Activated T-cell treated with anti-CD3 and anti-CD28 coated beads, Interleukin-2, amount 50 U/mL, for 72 hours (primary cell): ENCODE measurements around the gene AKAP13. TPM values are rescaled to one million over a fixed set of nuclear protein-coding genes. Genes with fewer than 3 reads are reported as not detected.
A peak's percentile ranks its signal among the peaks of the same experiment; 100 is the strongest.
"Not testable (repeated sequence)": the region's sequence is repeated elsewhere in the genome, so short reads cannot be mapped to it uniquely, and the experiment has no call there.

Experiments used
- ATAC-seq, 2 donors: fragments of 150-1000 bp; cut with Tn5 transposase; replicated peaks in 1 of 2; 2 replicates each; pipeline ENCODE4 v1.10.0; 2021; ENCODE audit warnings: moderate library complexity in 2 of 2, mild to moderate bottlenecking in 1 of 2
- DNase-seq, 2 donors: peaks; one replicate each; pipeline ENCODE4 v3.0.0; 2021 to 2022; ENCODE audit warnings: mixed read lengths in 1 of 2
- H3K27ac Mint-ChIP-seq: one replicate; pipeline ENCODE4 v1.8.0; 2022; ENCODE audit warnings: mild to moderate bottlenecking, moderate library complexity, mixed read lengths
- H3K27me3 Mint-ChIP-seq: one replicate; pipeline ENCODE4 v1.8.0; 2022; ENCODE audit warnings: low read depth, mixed read lengths
- H3K36me3 Mint-ChIP-seq, 2 donors: one replicate each; pipeline ENCODE4 v1.8.0; 2022; ENCODE audit warnings: mixed read lengths in 2 of 2, mild to moderate bottlenecking in 1 of 2; ENCODE audit not compliant: insufficient read depth in 2 of 2
- H3K4me1 Mint-ChIP-seq: one replicate; pipeline ENCODE4 v1.8.0; 2022; ENCODE audit warnings: low read depth, mixed read lengths
- H3K4me3 Mint-ChIP-seq, 2 donors: one replicate each; pipeline ENCODE4 v1.8.0; 2022; ENCODE audit warnings: mild to moderate bottlenecking in 2 of 2, mixed read lengths in 2 of 2, moderate library complexity in 2 of 2
- H3K9me3 Mint-ChIP-seq, 2 donors: one replicate each; pipeline ENCODE4 v1.8.0; 2022; ENCODE audit warnings: mixed read lengths in 2 of 2
- total RNA-seq, 2 donors: library from RNA; stranded (reverse); gene quantifications; one replicate each; pipeline ENCODE4 v1.2.3, GENCODE V29; 2022

The AKAP13 gene
- total RNA-seq, 2 donors from 2014 or later: 134 to 185 TPM

DNA sequence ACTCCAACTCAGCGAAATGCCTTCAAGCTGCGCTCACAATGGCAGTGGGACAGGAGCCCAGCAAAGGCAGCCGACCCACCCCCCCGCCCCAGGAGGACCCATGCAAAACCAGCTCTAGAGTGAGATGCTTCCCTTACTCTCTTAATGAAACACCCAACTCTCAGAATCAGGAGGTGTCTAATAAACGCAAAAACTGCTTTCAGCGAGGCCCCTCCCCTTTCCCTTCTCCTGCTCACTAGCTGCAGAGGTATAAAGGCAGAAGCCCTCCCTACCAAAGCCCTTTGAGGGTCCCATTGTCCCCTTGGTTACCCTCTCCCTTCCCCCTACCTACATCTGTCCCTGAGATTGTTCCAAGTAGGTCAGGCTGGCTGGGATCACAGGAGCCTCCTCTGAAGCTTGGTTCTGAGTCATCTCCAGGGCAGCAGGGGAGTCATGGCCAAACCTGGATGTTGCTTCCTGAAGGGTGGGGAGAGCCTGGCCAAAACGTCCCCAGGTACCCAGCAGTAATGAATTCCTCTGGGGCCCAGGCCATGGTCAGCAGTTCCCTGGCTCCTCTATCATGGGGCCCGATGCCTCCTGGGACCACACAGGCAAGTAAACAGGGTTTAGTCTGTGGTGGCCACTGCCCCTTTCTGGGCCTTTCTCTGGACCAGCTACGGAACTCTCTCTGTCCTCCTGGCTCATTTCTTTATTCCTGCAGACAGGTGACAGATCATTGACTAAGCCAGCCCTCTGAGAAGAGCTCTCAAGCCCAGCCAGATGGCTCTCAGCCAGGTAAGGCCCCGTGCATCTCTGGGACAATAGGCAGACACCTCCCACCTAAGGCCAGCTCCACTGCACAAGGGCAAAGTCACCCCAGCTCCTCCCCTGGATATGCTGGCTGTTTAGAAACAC, 405.7 kb downstream of the AKAP13 start:
- ATAC-seq: peak; percentile 33 to 54
- Mint-ChIP-seq H3K9me3 (no peaks in the 10 kb centered on the region), H3K4me1 (peaks cover 51% of the 10 kb centered on the region), H3K27ac (peak overlapping the region; percentile 54), H3K36me3 (no peaks in the 10 kb centered on the region), H3K27me3 (no peaks in the 10 kb centered on the region), H3K4me3 (peak overlapping the region; percentile 74 to 75)
- no peak for DNase-seq

DNA sequence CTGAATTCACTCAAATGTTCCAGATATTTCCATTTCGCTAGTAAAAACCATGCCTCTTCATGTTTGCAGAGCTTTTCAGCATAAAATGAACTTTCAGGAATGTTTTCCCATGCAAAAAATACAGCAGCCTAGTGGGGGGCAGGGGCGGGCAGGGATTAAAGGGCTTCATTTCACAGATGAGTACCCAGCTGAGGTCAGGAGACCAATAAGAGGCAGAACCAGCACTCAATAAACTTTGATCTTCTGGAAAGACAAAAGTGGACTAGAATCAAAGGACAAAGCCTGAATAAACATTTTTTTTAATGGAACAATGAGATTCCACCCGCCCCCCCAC, 406.3 kb downstream of the AKAP13 start:
- H3K27me3 Mint-ChIP-seq: no peaks in the 10 kb centered on the region
- peaks cover 48% of the 10 kb centered on the region for H3K4me1 Mint-ChIP-seq
- ATAC-seq (no peak), DNase-seq (no peak)
- H3K27ac Mint-ChIP-seq: no peak overlapping the region
- no peaks in the 10 kb centered on the region for H3K9me3 Mint-ChIP-seq
- no peaks in the 10 kb centered on the region for H3K36me3 Mint-ChIP-seq
- H3K4me3 Mint-ChIP-seq: no peak overlapping the region

GRCh38 chr15:85788771-85789495, 408.5 kb downstream of the AKAP13 start:
- Mint-ChIP-seq H3K27me3 (no peaks in the 10 kb centered on the region), H3K36me3 (no peaks in the 10 kb centered on the region), H3K27ac (no peak overlapping the region), H3K9me3 (no peaks in the 10 kb centered on the region), H3K4me1 (peaks cover 54% of the 10 kb centered on the region), H3K4me3 (no peak overlapping the region)
- DNase-seq (no peak), ATAC-seq (no peak)

DNA sequence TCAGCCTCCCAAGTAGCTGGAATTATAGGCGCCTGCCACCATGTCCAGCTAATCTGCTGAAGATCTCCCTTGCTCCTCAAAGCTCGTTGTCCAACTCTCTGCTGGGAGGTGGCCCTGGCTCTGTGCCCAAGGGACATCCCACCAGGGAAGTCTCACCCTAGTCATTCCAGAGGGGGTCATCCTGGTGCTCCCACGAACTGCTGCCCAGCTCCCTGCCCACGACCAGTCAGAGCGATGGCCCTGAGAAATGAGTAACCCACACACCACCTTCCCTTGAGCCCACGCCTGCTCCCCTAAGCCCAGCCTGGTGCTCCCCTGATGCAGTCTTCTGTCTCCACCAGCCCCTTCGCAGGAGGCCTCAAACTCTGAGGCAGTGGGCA, 409.1 kb downstream of the AKAP13 start:
- H3K9me3 Mint-ChIP-seq: no peaks in the 10 kb centered on the region
- no peaks in the 10 kb centered on the region for H3K36me3 Mint-ChIP-seq

DNA sequence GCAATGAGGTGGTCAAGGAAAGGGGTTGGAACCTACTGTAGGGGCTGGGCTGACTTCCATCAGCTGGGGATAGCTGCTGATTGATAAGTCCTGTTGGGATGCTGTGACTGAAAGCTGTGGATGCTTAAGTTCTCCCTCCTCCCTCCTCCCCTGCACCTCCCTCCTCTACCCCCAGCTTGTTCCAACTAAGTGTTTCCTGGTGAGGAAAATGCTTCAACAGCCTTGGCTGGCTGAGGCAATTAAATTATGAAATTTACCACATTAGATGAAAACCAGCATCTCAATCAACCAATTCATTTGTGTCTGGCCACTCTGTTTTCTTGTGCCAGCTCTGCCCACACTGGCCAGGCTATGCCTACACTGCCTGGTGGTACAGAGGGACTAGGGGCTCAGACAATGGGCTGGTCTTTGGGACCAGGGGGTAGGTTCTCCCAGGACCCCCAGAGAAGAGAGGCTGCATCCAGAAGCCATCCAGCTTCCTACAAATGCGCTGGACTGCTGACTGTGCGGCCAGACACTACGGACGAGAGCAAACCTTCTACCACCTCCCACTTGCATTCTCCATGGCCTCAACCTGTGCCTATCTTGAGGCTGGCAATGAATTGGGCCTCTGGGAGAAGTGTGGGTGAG, 411.8 kb downstream of the AKAP13 start:
- Mint-ChIP-seq H3K27ac (no peak overlapping the region), H3K27me3 (no peaks in the 10 kb centered on the region), H3K4me1 (peaks cover 51% of the 10 kb centered on the region), H3K9me3 (no peaks in the 10 kb centered on the region), H3K4me3 (peak overlapping the region; percentile 91 to 95), H3K36me3 (no peaks in the 10 kb centered on the region)
- ATAC-seq (no peak), DNase-seq (no peak)

More for the DNA sequence above, 409.1 kb downstream of the AKAP13 start:
- Mint-ChIP-seq H3K27ac (no peak overlapping the region), H3K27me3 (no peaks in the 10 kb centered on the region), H3K4me3 (no peak overlapping the region), H3K4me1 (peaks cover 54% of the 10 kb centered on the region)
- ATAC-seq (no peak), DNase-seq (no peak)

GRCh38 chr15:85792912-85793590, 412.6 kb downstream of the AKAP13 start:
- Mint-ChIP-seq H3K4me3 (peak overlapping the region; percentile 91 to 95), H3K36me3 (no peaks in the 10 kb centered on the region), H3K4me1 (peaks cover 45% of the 10 kb centered on the region), H3K9me3 (no peaks in the 10 kb centered on the region), H3K27ac (no peak overlapping the region), H3K27me3 (no peaks in the 10 kb centered on the region)
- ATAC-seq: peak; percentile 12 to 25
- DNase-seq: peak; percentile 33 to 37

- peak; percentile 55 to 67 for DNase-seq
- Mint-ChIP-seq H3K9me3 (no peaks in the 10 kb centered on the region), H3K27me3 (no peaks in the 10 kb centered on the region), H3K27ac (peak overlapping the region; percentile 74), H3K36me3 (no peaks in the 10 kb centered on the region), H3K4me3 (peak overlapping the region; percentile 91 to 95), H3K4me1 (peaks cover 36% of the 10 kb centered on the region)
- peak; percentile 54 to 58 for ATAC-seq
Observed at GRCh38 chr15:85793641-85794597, 413.5 kb downstream of the AKAP13 start.

- H3K9me3 Mint-ChIP-seq: no peaks in the 10 kb centered on the region
- peak; percentile 92 to 95 for DNase-seq
- peaks cover 28% of the 10 kb centered on the region for H3K4me1 Mint-ChIP-seq
- H3K27me3 Mint-ChIP-seq: no peaks in the 10 kb centered on the region
- ATAC-seq: peak; percentile 94
- H3K36me3 Mint-ChIP-seq: no peaks in the 10 kb centered on the region
- peak within 1 kb of the TSS; percentile 91 to 95 for H3K4me3 Mint-ChIP-seq
- H3K27ac Mint-ChIP-seq: peak within 1 kb of the TSS; percentile 74
Observed at GRCh38 chr15:85794598-85795336, 414.4 kb downstream of the AKAP13 start, which contains the start of gene KLHL25. Gene KLHL25, minus strand, starts transcription at chr15:85794925. Its CDS starts 25,115 bp downstream, at chr15:85769810.

DNA sequence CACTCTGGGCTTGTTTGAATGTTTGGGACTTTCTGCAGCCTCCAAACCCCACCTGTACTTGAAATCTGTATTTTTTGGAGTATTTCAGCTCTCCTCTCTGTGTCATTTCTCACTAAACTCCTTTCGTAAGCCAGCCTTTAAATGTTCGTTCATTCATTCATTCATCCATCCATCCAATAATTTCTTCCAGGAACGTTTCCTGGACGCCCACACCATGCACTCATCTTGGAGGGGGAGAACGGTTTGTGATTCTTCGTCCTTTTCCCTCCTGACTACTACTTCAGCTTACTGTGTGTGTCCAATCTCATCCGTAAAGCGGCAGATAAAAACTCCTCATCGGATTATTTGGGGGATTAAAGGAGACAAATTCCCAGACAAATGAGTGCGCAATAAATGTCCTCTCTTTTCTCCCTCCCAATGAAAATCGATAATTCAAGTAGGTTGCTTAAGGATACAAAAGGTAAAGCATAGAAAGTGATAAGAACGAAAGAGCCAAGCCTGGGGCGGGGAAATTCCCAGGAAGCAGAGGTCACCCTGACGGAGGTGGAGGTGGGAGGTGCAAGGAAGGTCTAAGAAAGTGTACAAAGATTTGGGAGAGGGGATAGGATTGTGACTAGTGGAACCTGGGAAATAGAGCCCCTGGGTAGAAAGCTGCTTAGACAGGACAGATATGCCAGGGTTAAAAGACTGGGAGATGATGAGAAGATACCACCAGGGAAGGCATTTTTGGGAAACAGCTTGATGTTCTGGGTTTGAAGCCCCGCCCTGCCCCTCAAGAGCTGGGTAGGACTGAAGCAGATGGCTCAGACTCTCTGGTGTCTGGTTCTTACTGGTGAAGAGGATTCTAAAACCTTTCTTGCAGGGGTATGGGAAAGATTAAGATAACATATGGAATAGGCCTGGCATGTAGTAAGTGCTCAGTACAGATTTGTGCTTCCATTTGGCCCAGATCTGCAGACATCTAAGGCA, 415.2 kb downstream of the AKAP13 start:
- H3K27ac Mint-ChIP-seq: no peak overlapping the region
- H3K36me3 Mint-ChIP-seq: no peaks in the 10 kb centered on the region
- H3K27me3 Mint-ChIP-seq: no peaks in the 10 kb centered on the region
- H3K4me1 Mint-ChIP-seq: peaks cover 28% of the 10 kb centered on the region
- H3K4me3 Mint-ChIP-seq: peak overlapping the region; percentile 83 to 85
- ATAC-seq (no peak), DNase-seq (no peak)
- H3K9me3 Mint-ChIP-seq: no peaks in the 10 kb centered on the region

- not testable (repeated sequence) for H3K9me3 Mint-ChIP-seq, DNase-seq, ATAC-seq, H3K27ac Mint-ChIP-seq, H3K4me3 Mint-ChIP-seq, H3K27me3 Mint-ChIP-seq, H3K36me3 Mint-ChIP-seq
- peaks cover 28% of the 10 kb centered on the region for H3K4me1 Mint-ChIP-seq
Observed at GRCh38 chr15:85796371-85796770, 416.0 kb downstream of the AKAP13 start.
